Measurements from ENCODE around the gene USP11. TPM values are rescaled to one million over a fixed set of nuclear protein-coding genes. Genes with fewer than 3 reads are reported as not detected.
"Not testable (repeated sequence)": the region's sequence is repeated elsewhere in the genome, so short reads cannot be mapped to it uniquely, and the experiment has no call there.

Gene USP11
- total RNA-seq, 1 donor from 2014 or later = 33.7 TPM

DNA sequence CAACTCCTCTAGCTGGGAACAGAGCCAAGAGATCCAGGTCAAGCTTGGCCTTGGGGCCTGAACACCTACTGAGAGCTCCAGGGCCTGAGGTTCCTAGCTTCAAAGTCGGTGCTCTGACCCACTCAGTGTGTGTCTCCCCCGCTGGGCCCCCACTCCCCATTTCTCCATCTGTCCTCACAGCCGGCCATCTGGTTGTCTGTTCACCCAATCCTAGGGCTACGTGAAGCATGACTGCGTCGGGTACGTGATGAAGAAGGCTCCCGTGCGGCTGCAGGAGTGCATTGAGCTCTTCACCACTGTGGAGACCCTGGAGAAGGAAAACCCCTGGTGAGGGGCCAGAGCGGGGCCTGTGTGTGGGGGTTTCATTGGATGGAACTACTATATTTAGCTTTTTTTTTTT, 12.3 kb downstream of the USP11 start:
- no peak for DNase-seq (ENCODE audit: low spot score)

DNA sequence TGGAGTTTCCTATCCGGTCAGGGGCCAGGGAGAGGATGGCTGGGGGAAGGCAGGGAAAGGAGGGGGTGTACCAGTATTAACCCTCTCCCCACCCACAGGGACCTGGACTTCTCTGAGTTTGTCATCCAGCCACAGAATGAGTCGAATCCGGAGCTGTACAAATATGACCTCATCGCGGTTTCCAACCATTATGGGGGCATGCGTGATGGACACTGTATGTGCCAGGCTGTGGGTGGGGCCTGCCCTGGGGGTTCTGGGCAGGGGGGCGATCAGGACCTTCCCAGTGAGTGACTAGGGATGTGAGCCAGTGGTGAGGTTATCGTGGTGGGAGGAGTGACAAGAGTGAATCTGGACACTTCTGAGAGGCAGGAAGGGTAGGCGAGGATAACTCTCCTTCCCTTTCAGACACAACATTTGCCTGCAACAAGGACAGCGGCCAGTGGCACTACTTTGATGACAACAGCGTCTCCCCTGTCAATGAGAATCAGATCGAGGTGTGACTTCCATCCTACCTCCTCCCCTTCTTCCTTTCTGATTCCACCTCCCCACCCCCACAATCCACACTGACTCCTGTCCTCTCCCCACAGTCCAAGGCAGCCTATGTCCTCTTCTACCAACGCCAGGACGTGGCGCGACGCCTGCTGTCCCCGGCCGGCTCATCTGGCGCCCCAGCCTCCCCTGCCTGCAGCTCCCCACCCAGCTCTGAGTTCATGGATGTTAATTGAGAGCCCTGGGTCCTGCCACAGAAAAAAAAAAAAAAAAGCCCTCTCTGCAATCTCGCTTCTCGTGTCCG, 14.6 kb downstream of the USP11 start:
- DNase-seq (ENCODE audit: low spot score) = no peak

DNA sequence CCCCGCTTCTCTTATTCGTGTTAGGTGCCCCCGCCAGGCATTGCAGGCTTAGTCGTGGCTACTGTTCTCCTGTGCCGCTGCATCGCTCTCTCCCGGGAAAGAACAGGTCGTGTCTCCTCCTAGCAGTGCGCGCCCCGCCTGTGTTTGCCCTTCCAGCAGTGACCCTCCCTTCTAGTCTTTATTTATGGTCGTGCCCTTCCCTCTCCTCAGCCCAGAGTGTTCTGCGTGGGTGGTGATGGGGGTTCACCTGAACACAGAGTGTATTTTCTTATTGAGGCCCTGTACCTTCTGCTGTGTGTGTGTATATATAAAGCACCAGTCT, 15.2 kb downstream of the USP11 start:
- DNase-seq (ENCODE audit: low spot score) = no peak

DNA sequence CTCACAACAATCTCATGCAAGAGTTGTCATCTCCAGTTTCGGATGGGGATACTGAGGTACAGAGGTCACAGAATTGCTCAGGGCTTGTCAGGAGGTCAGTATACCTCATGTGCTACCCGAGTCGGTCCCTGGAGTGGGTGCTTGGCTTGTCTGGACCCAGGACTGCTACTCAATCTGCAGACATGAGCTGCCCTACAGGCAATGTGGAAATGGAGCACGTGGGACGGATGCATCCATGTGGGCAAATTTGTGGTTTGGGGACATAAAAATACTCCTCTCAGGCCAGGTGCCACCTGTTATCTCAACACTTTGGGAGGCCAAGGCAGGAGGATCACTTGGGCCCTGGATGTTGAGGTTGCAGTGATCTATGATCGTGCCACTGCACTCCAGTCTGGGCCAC, 15.8 kb downstream of the USP11 start:
- DNase-seq (ENCODE audit: low spot score) = no peak

DNA sequence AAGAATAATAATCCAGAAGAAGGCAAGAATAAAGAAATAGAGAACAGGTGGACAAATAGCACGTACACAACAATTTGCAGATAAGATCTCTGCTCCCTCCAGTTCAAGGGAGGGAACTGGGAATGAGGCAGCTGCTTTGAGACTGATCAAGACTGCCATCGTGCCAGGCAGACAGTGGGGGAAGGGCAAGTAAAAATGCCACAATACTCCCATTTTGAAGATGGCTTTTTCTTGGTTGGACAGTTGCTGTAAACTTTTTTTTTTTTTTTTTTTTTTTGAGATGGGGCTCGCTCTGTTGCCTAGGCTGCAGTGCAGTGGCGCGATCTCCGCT, 17.2 kb downstream of the USP11 start:
- no peak for DNase-seq (ENCODE audit: low spot score)

DNA sequence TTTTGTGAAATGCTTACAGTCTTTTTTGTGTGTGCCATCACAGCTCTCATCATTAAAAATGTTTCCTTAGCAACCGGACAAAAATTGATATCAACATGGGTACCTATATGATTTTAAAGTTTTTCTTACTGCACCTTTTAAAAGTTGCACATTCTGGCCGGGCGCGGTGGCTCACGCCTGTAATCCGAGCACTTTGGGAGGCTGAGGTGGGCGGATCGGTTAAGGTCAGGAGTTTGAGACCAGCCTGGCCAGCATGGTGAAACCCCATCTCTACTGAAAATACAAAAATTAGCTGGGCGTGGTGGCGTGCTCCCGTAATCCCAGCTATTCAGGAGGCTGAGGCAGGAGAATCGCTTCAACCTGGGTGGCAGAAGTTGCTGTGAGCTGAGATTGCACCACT, 24.8 kb downstream of the USP11 start:
- not testable (repeated sequence) for DNase-seq (ENCODE audit: low spot score)

DNA sequence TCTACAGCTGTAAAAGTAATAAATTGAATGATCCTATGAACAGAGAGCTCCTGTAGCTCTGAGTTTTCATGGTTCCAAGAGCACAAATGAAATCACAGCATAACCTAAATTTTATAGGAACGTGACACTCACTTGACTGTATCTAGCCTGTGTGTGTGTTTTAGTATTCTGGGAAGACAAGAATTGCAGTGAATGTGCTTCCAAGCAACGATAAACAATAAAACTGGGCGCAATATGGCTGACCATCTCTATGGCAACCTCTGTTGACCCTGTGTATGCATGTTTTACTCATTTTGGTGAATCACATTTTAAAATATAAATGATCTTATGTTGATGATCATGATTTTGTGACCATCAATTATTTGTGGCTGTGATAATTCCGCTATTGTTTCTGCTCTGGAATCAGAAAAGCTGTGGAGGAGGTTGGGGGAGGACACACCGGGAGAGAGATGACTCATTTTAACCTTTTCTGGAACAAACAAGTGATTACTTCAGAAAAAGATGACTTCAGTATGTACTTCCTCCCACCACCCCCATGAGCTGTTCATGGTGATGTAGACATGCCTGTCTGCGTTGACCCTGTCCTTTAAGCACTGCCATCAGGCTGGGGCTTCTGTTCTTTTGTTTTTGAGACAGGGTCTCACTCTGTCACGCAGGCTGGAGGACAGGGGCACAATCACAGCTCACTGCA, 31.8 kb downstream of the USP11 start:
- DNase-seq (ENCODE audit: low spot score) = no peak

DNA sequence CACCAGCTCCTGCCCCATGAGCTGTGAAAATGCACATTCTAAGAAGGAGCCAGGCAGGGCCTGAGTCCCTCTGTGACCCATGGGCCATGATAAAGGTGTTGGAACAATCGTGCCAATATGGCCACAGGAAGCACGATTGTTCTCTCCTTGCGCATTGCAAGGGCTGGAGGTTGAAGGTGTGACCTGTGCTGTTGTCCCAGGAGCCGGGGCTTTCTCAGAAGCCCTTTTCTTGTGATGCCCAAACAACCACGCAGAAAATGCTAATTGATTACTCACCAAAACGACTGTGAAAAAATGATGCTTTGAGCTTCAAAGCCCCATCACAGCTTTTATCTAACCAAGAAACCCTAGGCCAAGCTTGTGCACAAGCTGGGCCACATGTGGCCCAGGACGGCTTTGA, 33.8 kb downstream of the USP11 start:
- DNase-seq (ENCODE audit: low spot score) = no peak

DNA sequence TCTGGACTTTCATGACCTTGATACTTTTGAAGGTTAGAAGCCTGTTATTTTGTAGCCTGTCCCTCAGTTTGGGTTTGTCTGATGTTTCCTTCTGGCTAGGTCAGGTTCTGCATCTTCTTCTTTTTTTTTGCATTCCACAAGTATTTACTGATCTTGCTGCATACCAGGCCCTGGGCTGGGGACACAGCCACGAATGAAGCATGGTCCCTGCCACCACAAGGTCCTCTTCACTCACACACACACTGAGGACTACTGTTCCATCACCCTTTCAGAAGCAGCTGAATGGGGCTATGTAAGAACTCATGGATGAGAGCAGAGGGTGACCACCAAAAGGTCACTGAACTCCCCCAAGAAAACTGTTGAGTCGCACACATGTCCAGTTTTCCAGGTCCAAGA, 39.2 kb downstream of the USP11 start:
- DNase-seq (ENCODE audit: low spot score) = no peak

DNA sequence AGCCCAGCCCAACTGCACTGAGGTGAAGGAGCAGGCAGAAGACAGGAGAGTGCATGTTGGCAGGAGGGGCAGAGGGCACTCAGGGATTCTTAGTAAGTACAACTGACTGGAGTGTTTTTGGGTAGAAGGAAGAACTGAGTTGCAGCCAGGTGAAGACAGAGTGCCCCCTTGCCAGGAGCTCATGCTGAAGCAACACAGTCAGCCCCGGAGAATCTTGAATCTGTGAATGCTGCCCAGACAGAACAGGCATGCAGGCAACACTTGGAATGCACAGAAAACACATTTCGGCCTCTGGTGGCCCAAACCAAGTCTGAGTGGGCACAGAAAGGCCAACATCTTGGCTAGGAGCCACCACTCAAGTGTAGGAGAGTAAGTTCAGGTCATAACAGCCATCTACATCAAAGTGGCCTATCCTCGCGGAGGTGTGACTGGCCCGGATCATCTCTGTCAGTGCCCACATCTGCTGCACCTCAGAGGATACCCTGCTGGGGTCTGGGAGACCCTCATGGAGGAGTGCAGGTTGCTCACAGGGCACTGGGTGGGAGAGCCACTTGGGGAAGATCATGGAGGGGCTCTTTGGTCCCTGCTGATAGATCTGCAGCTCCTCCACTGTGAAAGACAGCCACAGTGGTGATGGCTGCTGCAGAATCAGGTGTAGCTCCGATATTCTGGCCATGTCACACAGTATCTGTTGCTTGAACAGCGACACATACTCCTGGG, 40.4 kb downstream of the USP11 start:
- DNase-seq (ENCODE audit: low spot score) = no peak

DNA sequence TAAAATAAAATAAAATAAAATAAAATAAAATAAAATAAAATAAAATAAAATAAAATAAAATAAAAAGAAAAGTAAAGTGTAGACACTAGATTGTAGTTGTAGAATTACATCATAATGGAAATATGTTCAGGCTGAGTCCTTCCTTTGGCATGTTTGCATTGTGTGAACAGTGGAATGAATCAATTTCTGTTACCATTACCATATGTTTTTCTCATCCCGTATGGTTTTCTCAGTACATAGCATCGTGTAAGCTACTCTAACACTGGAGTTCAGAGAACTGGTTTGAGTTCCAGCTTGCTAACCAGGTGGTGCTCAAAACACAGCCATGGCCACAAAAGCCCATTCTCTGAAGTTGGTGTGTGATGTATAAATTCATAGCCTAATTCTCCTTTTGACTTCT, 45.9 kb downstream of the USP11 start:
- no peak for DNase-seq (ENCODE audit: low spot score)

DNA sequence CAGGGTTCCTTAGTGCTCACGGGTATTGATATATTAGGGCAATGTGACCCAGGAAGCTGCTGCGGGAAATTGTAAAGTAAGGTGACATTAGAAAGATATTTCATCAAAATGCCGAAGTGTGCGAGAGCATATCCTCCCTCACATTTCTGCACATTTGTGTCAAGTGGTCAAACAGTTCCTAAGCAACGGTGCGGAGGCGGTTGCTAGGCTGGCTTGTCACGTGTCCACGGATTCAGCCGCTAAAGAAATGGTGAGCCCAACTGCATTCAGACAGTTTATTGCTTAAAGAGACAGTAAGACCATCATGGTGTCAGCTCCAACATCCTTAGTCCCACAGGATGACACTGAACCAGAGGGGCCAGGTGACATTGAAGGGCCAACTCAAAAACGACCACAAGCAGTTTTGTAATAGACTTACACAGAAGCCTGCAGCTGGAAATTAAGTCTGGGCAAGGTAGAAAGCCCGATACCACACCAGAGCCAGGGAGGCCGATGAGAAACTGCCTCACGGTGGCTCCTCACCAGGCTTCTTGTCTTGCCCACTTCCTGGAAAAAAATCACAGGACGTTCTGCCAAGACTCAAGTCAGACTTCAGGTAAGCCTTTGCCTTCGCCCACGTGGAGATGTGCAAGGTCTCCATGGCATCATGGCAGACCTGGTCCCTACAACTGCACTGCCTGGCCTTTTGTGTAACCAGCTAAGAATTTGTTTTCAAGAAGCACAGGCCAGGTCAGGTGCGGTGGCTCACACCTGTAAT, 50.4 kb downstream of the USP11 start:
- no peak for DNase-seq (ENCODE audit: low spot score)

DNA sequence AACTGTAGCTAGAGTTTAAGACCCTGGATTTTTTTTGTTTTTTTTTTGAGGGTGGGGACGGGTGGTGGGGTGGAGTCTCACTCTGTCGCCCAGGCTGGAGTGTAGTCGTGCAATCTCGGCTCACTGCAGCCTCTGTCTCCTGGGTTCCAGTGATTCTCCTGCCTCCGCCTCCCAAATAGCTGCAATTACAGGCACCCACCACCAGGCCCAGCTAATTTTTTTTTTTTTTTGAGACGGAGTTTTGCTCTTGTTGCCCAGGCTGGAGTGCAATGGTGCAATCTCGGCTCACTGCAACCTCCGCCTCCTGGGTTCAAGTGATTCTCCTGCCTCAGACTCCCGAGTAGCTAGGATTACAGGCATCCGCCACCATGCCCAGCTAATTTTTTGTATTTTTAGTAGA, 51.8 kb downstream of the USP11 start:
- not testable (repeated sequence) for DNase-seq (ENCODE audit: low spot score)

DNA sequence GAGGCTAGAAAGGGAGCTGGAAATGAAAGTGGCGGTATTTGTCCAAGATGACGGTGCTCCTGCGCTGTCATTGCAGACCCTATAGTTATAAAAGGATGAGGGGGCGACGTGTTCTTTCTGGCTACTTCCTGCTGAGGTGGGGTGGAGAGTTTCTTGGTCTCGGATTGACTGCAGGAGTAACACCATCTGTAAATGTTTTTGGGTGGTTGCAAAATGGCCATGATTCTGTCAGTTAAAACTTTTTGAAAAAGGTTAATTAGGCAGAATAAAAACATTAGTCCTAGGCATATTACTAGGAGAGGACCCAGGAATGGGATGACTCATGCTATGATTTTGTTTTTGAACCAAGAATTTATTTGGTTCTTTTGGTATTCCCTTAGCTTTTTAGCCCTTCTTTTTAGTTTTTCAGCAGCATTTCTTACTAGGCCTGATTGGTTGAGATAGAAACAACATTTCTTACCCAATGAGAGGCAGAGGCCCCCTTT, 53.1 kb downstream of the USP11 start:
- no peak for DNase-seq (ENCODE audit: low spot score)

DNA sequence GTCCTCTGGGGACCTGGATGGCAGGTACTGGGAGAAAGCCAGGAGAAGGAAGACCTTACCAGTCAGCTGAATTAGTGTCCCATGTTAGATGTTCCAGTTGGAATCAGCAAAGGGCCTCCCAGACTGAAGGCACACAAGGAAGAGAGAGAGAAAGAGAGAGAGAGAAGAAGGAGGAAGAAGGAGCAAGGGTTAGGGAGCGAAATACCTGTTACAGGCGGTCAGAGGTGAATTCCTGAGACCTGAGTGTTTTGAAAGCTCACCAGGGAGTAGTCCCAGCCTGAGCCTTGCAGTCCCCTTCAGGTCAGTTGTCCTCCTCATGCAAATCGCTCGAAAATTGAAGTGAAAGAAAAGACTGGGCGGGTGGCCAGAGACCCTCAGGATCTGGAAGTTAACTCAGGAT, 60.3 kb downstream of the USP11 start:
- DNase-seq (ENCODE audit: low spot score) = no peak

DNA sequence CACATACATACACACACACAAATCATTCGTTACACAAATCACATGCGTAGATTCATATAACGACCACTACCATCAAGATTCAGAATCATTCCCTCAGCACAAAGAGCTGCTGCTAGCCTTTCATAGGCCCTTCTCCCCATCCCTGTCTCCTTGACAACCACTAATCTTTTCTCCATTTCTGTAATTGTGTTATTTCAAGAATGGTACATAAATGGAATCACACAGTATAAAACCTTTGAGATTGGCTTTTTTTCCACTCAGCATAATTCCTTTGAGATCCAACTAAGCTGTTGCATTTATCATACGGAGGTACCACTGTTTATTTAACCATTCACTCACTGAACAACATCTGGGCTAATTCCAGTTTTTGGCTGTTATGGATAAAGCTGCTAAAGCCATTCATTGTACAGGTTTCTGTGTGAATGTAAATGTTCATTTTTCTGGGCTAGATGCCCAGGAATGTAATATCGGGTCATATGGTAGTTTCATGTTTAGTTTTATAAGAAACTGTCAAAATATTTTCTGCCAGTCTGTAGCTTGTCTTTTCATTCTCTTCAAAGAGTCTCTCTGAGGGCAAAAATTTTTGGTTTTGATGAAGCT, 64.1 kb downstream of the USP11 start:
- peak; percentile 65 for DNase-seq (ENCODE audit: low spot score)

DNA sequence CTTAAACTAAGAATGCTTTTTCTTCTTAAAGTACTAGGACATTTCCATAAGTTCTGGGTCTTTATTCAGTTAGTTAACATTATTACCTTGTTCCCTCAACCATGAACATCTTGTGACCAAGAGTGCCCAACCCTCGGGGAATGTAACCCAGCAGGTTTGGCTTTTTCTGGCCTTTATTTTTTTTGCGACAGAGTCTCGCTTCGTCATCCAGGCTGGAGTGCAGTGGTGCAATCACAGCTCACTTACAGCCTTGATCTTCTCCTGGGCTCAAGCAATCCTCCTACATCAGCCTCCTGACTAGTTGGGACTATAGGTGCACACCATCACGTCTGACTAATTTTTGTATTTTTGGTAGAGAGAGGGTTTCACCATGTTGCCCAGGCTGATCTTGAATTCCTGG, 65.1 kb downstream of the USP11 start:
- no peak for DNase-seq (ENCODE audit: low spot score)
